ENCODE data around the gene MRPL4.
A peak's percentile ranks its signal among the peaks of the same experiment; 100 is the strongest.

The MRPL4 gene

GRCh38 chr19:10256970-10257615 is 5.1 kb downstream of the MRPL4 start:
- H3K36me3 ChIP-seq, result peaks cover 71% of the 10 kb centered on the region
- TF ChIP-seq Cebpa-rat (IDR thresholded peaks at IDR 0.05), result no peak

GRCh38 chr19:10258080-10258710 is 6.2 kb downstream of the MRPL4 start:
- H3K27ac ChIP-seq, result no peak overlapping the region
- H3K4me1 ChIP-seq, result peaks cover 27% of the 10 kb centered on the region

More at GRCh38 chr19:10256970-10257615, 5.1 kb downstream of the MRPL4 start:
- H3K27ac ChIP-seq, result no peak overlapping the region
- no peaks in the 10 kb centered on the region for H3K9me3 ChIP-seq
- H4K20me1 ChIP-seq, result peaks cover 36% of the 10 kb centered on the region; the same call in 1 of the 2 replicates
- no peak overlapping the region for H3K4me3 ChIP-seq
- peaks cover 26% of the 10 kb centered on the region for H3K4me1 ChIP-seq
- H3K27me3 ChIP-seq, result no peaks in the 10 kb centered on the region
- no peak overlapping the region for H3K9ac ChIP-seq
- no peak overlapping the region for H3K4me2 ChIP-seq

GRCh38 chr19:10259162-10259905 is 7.3 kb downstream of the MRPL4 start:
- H3K9me3 ChIP-seq, result no peaks in the 10 kb centered on the region
- H3K36me3 ChIP-seq, result peaks cover 59% of the 10 kb centered on the region
- H3K27ac ChIP-seq, result no peak overlapping the region
- H3K27me3 ChIP-seq, result no peaks in the 10 kb centered on the region
- H3K4me3 ChIP-seq, result no peak overlapping the region
- peaks cover 29% of the 10 kb centered on the region; the same call in 1 of the 2 replicates for H4K20me1 ChIP-seq
- TF ChIP-seq Cebpa-rat (IDR thresholded peaks at IDR 0.05), result no peak
- H3K4me1 ChIP-seq, result peaks cover 18% of the 10 kb centered on the region
- no peak overlapping the region for H3K9ac ChIP-seq
- H3K4me2 ChIP-seq, result no peak overlapping the region

More at GRCh38 chr19:10258080-10258710, 6.2 kb downstream of the MRPL4 start:
- Histone ChIP-seq H4K20me1 (peaks cover 36% of the 10 kb centered on the region; the same call in 1 of the 2 replicates), H3K4me2 (no peak overlapping the region), H3K27me3 (no peaks in the 10 kb centered on the region), H3K36me3 (peaks cover 71% of the 10 kb centered on the region), H3K9ac (no peak overlapping the region), H3K9me3 (no peaks in the 10 kb centered on the region), H3K4me3 (no peak overlapping the region)
- TF ChIP-seq Cebpa-rat (IDR thresholded peaks at IDR 0.05), result no peak

GRCh38 chr19:10260141-10260584 is 8.1 kb downstream of the MRPL4 start:
- H3K9ac ChIP-seq, result no peak overlapping the region
- peaks cover 51% of the 10 kb centered on the region for H3K36me3 ChIP-seq
- no peaks in the 10 kb centered on the region for H3K27me3 ChIP-seq
- peaks cover 25% of the 10 kb centered on the region; the same call in 1 of the 2 replicates for H4K20me1 ChIP-seq
- peaks cover 17% of the 10 kb centered on the region for H3K4me1 ChIP-seq
- no peak overlapping the region for H3K27ac ChIP-seq
- TF ChIP-seq Cebpa-rat (IDR thresholded peaks at IDR 0.05), result no peak
- no peaks in the 10 kb centered on the region for H3K9me3 ChIP-seq
- H3K4me3 ChIP-seq, result no peak overlapping the region
- H3K4me2 ChIP-seq, result no peak overlapping the region

GRCh38 chr19:10262771-10263170 is 10.8 kb downstream of the MRPL4 start:
- H3K27me3 ChIP-seq, result no peaks in the 10 kb centered on the region
- H3K4me2 ChIP-seq, result 0 out of 2 replicates have a peak overlapping the region, but pooled peaks have one; percentile 24

GRCh38 chr19:10266706-10267105 is 14.7 kb downstream of the MRPL4 start:
- no peak for TF ChIP-seq Cebpa-rat (IDR thresholded peaks at IDR 0.05)
- Histone ChIP-seq H3K27me3 (no peaks in the 10 kb centered on the region), H4K20me1 (no peaks in the 10 kb centered on the region), H3K9me3 (no peaks in the 10 kb centered on the region), H3K4me3 (no peak overlapping the region), H3K36me3 (no peaks in the 10 kb centered on the region), H3K27ac (no peak overlapping the region), H3K4me2 (no peak overlapping the region), H3K9ac (no peak overlapping the region), H3K4me1 (peaks cover 34% of the 10 kb centered on the region)

More at GRCh38 chr19:10262771-10263170, 10.8 kb downstream of the MRPL4 start:
- Histone ChIP-seq H3K4me3 (no peak overlapping the region), H3K9me3 (no peaks in the 10 kb centered on the region), H4K20me1 (peaks cover 11% of the 10 kb centered on the region; the same call in 1 of the 2 replicates), H3K4me1 (peaks cover 17% of the 10 kb centered on the region), H3K9ac (no peak overlapping the region), H3K27ac (no peak overlapping the region), H3K36me3 (peaks cover 26% of the 10 kb centered on the region)
- TF ChIP-seq Cebpa-rat (IDR thresholded peaks at IDR 0.05), result no peak

GRCh38 chr19:10268071-10268470 is 16.1 kb downstream of the MRPL4 start:
- no peaks in the 10 kb centered on the region for H4K20me1 ChIP-seq
- H3K4me1 ChIP-seq, result peaks cover 38% of the 10 kb centered on the region
- no peak overlapping the region for H3K27ac ChIP-seq
- no peaks in the 10 kb centered on the region for H3K36me3 ChIP-seq
- H3K4me3 ChIP-seq, result no peak overlapping the region
- TF ChIP-seq Cebpa-rat (IDR thresholded peaks at IDR 0.05), result no peak
- no peaks in the 10 kb centered on the region for H3K9me3 ChIP-seq
- no peak overlapping the region for H3K4me2 ChIP-seq
- no peaks in the 10 kb centered on the region for H3K27me3 ChIP-seq
- no peak overlapping the region for H3K9ac ChIP-seq

GRCh38 chr19:10269333-10270179 is 17.5 kb downstream of the MRPL4 start:
- peak overlapping the region; percentile 64 for H3K4me3 ChIP-seq
- H3K9me3 ChIP-seq, result no peaks in the 10 kb centered on the region
- H4K20me1 ChIP-seq, result peaks cover 4% of the 10 kb centered on the region; the same call in 1 of the 2 replicates
- H3K9ac ChIP-seq, result peak overlapping the region; percentile 62; the same call in 1 of the 2 replicates
- H3K36me3 ChIP-seq, result peaks cover 3% of the 10 kb centered on the region
- H3K4me2 ChIP-seq, result peak overlapping the region; percentile 92
- H3K27ac ChIP-seq, result peak overlapping the region; percentile 84
- TF ChIP-seq Cebpa-rat (IDR thresholded peaks at IDR 0.05), result no peak
- H3K4me1 ChIP-seq, result peaks cover 35% of the 10 kb centered on the region
- H3K27me3 ChIP-seq, result no peaks in the 10 kb centered on the region

DNA sequence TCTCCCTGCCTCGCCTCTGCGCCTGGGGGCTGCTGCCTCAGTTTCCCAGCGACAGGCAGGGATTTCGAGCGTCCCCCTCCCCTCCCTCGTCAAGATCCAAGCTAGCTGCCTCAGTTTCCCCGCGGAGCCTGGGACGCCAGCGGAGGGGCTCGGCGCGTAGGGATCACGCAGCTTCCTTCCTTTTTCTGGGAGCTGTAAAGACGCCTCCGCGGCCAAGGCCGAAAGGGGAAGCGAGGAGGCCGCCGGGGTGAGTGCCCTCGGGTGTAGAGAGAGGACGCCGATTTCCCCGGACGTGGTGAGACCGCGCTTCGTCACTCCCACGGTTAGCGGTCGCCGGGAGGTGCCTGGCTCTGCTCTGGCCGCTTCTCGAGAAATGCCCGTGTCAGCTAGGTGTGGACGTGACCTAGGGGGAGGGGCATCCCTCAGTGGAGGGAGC is 18.2 kb downstream of the MRPL4 start:
- Histone ChIP-seq H3K36me3 (peaks cover 10% of the 10 kb centered on the region), H3K27me3 (no peaks in the 10 kb centered on the region), H3K4me1 (peaks cover 35% of the 10 kb centered on the region), H3K9me3 (no peaks in the 10 kb centered on the region), H3K4me3 (peak overlapping the region; percentile 64), H3K4me2 (peak overlapping the region; percentile 92), H3K27ac (peak overlapping the region; percentile 84), H3K9ac (peak overlapping the region; percentile 62), H4K20me1 (peaks cover 7% of the 10 kb centered on the region; the same call in 1 of the 2 replicates)
- TF ChIP-seq Cebpa-rat (IDR thresholded peaks at IDR 0.05), result no peak

Measured in BLaER1 (cell line).